HL-60 (cell line): ENCODE results near the gene TAF4B.

Experiments used
- GABPA ChIP-seq: IDR thresholded peaks from 2 replicates; pipeline ENCODE4 v1.6.1; 2012; ENCODE audit warnings: low read depth
- POLR2AphosphoS5 ChIP-seq: IDR thresholded peaks from 2 replicates; pipeline ENCODE4 v1.6.1; 2012; ENCODE audit warnings: low read depth
- TF ChIP-seq, protein P1 (sequence below): IDR thresholded peaks from one replicate; pipeline ENCODE4 v1.5.1; 2011; ENCODE audit warnings: low read length, control low read depth, inconsistent platforms; ENCODE audit not compliant: insufficient read depth

GRCh38 chr18:26406854-26407517 is 180.7 kb downstream of the TAF4B start:
- TF ChIP-seq, protein P1, sequence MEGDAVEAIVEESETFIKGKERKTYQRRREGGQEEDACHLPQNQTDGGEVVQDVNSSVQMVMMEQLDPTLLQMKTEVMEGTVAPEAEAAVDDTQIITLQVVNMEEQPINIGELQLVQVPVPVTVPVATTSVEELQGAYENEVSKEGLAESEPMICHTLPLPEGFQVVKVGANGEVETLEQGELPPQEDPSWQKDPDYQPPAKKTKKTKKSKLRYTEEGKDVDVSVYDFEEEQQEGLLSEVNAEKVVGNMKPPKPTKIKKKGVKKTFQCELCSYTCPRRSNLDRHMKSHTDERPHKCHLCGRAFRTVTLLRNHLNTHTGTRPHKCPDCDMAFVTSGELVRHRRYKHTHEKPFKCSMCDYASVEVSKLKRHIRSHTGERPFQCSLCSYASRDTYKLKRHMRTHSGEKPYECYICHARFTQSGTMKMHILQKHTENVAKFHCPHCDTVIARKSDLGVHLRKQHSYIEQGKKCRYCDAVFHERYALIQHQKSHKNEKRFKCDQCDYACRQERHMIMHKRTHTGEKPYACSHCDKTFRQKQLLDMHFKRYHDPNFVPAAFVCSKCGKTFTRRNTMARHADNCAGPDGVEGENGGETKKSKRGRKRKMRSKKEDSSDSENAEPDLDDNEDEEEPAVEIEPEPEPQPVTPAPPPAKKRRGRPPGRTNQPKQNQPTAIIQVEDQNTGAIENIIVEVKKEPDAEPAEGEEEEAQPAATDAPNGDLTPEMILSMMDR, result no peak
- TF ChIP-seq POLR2AphosphoS5, result no peak
- no peak for TF ChIP-seq GABPA
